ENCODE data around the gene PPP2R1B. TPM values are rescaled to one million over a fixed set of nuclear protein-coding genes. Genes with fewer than 3 reads are reported as not detected.

The PPP2R1B gene
- total RNA-seq, 1 experiment from 2014 or later = 105 TPM

DNA sequence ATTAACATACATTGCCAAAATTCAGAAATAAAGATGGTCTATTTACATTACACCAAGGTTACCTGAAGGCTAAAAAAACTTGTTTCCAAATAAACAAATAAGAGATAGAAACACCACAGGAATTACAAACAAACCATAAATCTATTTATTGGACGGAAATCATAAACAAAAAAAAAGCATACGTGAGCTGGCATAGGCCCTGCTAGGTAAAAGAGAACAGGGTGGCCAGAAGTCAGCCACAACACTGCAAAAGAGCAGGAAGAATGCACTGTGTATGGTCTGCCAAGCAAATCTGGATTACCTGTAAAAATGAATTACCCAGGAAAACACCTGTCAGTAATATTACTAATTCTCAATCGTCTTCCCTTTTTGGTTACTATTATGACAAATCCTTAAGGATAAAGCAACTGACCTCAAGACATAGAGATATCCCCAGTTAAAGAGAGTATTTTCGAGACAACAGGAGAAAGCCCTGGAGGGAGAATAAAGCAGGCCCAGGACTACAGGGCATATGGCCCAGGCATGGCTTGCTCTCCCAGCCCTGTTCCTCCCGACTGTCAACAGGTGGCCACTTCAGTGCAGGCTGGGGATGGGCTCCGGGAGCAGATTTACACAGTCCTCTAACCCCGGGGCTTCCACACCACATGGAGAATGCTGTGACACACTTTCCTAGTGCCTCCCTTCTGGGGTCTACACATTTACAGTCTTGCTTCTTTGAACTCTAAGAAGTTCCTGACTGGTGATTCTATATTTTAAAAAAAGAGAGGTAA is 18.0 kb downstream of the PPP2R1B start:
- no peak overlapping the region for H4K91ac ChIP-seq (ENCODE audit: insufficient read length, low read depth, low read length)
- H3K4me3 Mint-ChIP-seq = no peak overlapping the region
- no peak overlapping the region for H4K5ac ChIP-seq (ENCODE audit: insufficient read length, low read depth, low read length)
- no peaks in the 10 kb centered on the region for H3K4me1 ChIP-seq (ENCODE audit: insufficient read depth, low read length)
- H3K23ac ChIP-seq (ENCODE audit: insufficient read length, low read depth, low read length) = no peak overlapping the region
- H3K27me3 ChIP-seq (ENCODE audit: insufficient read depth, low read length) = no peaks in the 10 kb centered on the region
- H4K20me1 ChIP-seq (ENCODE audit: control insufficient read depth, insufficient read depth, insufficient read length) = no peaks in the 10 kb centered on the region
- H3K23me2 ChIP-seq (ENCODE audit: insufficient read length, low read depth, low read length, poor library complexity, severe bottlenecking) = no peaks in the 10 kb centered on the region
- TF ChIP-seq, protein P1, sequence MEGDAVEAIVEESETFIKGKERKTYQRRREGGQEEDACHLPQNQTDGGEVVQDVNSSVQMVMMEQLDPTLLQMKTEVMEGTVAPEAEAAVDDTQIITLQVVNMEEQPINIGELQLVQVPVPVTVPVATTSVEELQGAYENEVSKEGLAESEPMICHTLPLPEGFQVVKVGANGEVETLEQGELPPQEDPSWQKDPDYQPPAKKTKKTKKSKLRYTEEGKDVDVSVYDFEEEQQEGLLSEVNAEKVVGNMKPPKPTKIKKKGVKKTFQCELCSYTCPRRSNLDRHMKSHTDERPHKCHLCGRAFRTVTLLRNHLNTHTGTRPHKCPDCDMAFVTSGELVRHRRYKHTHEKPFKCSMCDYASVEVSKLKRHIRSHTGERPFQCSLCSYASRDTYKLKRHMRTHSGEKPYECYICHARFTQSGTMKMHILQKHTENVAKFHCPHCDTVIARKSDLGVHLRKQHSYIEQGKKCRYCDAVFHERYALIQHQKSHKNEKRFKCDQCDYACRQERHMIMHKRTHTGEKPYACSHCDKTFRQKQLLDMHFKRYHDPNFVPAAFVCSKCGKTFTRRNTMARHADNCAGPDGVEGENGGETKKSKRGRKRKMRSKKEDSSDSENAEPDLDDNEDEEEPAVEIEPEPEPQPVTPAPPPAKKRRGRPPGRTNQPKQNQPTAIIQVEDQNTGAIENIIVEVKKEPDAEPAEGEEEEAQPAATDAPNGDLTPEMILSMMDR (conservative IDR thresholded peaks at IDR 0.05) = no peak
- WGBS (ENCODE audit: extremely low coverage, insufficient read length, low lambda C conversion rate) = no CpG with 5 or more reads among the region's 7 CpGs
- H2AK5ac ChIP-seq (ENCODE audit: insufficient read length, low read length) = no peak overlapping the region
- no peak overlapping the region for H3K27ac ChIP-seq (ENCODE audit: insufficient read length, low read depth, low read length)
- no peak overlapping the region for H2AFZ ChIP-seq (ENCODE audit: low read length)
- H3K4me2 ChIP-seq (ENCODE audit: insufficient read depth, insufficient read length, low read length) = no peak overlapping the region
- no peaks in the 10 kb centered on the region for H3K27me3 Mint-ChIP-seq (ENCODE audit: low read depth)
- H3K36me3 Mint-ChIP-seq (ENCODE audit: insufficient read depth in 1 of 3, low read depth in 3 of 3) = peaks cover 48 to 82% (median 67%) of the 10 kb centered on the region in 3 experiments
- no peak overlapping the region for H2BK12ac ChIP-seq (ENCODE audit: insufficient read length, low read depth, low read length)
- H3K27ac Mint-ChIP-seq = no peak overlapping the region
- H2BK20ac ChIP-seq (ENCODE audit: low read depth, low read length, poor library complexity, severe bottlenecking) = no peak overlapping the region
- H3K4ac ChIP-seq (ENCODE audit: low read depth, low read length) = no peak overlapping the region
- H4K8ac ChIP-seq (replicated peaks; ENCODE audit: insufficient read length, low read depth, low read length) = no peak overlapping the region
- H3K9ac ChIP-seq (ENCODE audit: extremely low read depth, insufficient read length, low read length) = no peak overlapping the region
- no peak overlapping the region for H2BK5ac ChIP-seq (ENCODE audit: insufficient read length, low read length)
- H3K56ac ChIP-seq (ENCODE audit: insufficient read length, low read depth, low read length) = no peak overlapping the region
- no peaks in the 10 kb centered on the region for H3K9me3 Mint-ChIP-seq
- no peaks in the 10 kb centered on the region for H3K79me1 ChIP-seq (ENCODE audit: insufficient read depth, low read depth, low read length, poor library complexity, severe bottlenecking)
- no peaks in the 10 kb centered on the region for H3K4me1 Mint-ChIP-seq
- no peak overlapping the region for H3K14ac ChIP-seq (ENCODE audit: insufficient read depth, low read length)
- no peak overlapping the region for H3T11ph ChIP-seq (ENCODE audit: low read length)
- no peak for DNase-seq
- no peaks in the 10 kb centered on the region for H3K9me3 ChIP-seq (ENCODE audit: control insufficient read depth, low read depth, low read length)
- no peaks in the 10 kb centered on the region for H3K79me2 ChIP-seq (ENCODE audit: insufficient read depth, low read length)
- H2BK15ac ChIP-seq (ENCODE audit: low read depth, low read length) = no peak overlapping the region
- no peak overlapping the region for H2BK120ac ChIP-seq (ENCODE audit: low read depth, low read length, poor library complexity, severe bottlenecking)
- H3K18ac ChIP-seq (ENCODE audit: insufficient read length, low read depth, low read length) = no peak overlapping the region
